ENCODE results near the gene HMGCS2. TPM values are rescaled to one million over a fixed set of nuclear protein-coding genes. Genes with fewer than 3 reads are reported as not detected.
"Not testable (repeated sequence)": the region's sequence is repeated elsewhere in the genome, so short reads cannot be mapped to it uniquely, and the experiment has no call there.

Gene HMGCS2
- total RNA-seq, 5 donors from 2014 or later (not counting 1 experiment from before 2014, with no cell fraction given), result 0.35 to 0.82 (median 0.56) TPM; not detected in 2

- H3K4me3 Mint-ChIP-seq; H3K36me3 Mint-ChIP-seq; H3K4me1 ChIP-seq (ENCODE audit: control insufficient read depth in 1 of 2, extremely low read depth in 1 of 2, insufficient read depth in 2 of 2, low read length in 2 of 2); ATAC-seq (replicated peaks in 1 of 4); DNase-seq; H3K4me3 ChIP-seq (ENCODE audit: control insufficient read depth in 1 of 2, extremely low read depth in 1 of 2, low read length in 1 of 2); H3K27ac ChIP-seq (ENCODE audit: low read length); H3K9me3 ChIP-seq; H3K36me3 ChIP-seq (ENCODE audit: control insufficient read depth in 2 of 2, extremely low read depth in 1 of 2, insufficient read depth in 1 of 2, low read length in 1 of 2); H3K4me1 Mint-ChIP-seq; H3K27me3 ChIP-seq (replicated peaks in 1 of 2; ENCODE audit: control insufficient read depth in 2 of 2, extremely low read depth in 1 of 2, insufficient read depth in 2 of 2, low read length in 1 of 2); H3K27ac Mint-ChIP-seq; CTCF ChIA-PET; POLR2A ChIA-PET: not testable (repeated sequence)
- Mint-ChIP-seq H3K9me3 (peaks cover 9 to 17% (median 11%) of the 10 kb centered on the region in 3 donors), H3K27me3 (peaks cover 12 to 28% of the 10 kb centered on the region in 2 donors)
- WGBS (ENCODE audit: insufficient coverage), result no CpG with 5 or more reads among the region's 6 CpGs
Observed at GRCh38 chr1:119706599-119706998, 62.1 kb downstream of the HMGCS2 start.

GRCh38 chr1:119703666-119704450 lies 64.8 kb downstream of the HMGCS2 start:
- no peaks in the 10 kb centered on the region for H3K36me3 ChIP-seq (ENCODE audit: control insufficient read depth in 2 of 2, extremely low read depth in 1 of 2, insufficient read depth in 1 of 2, low read length in 1 of 2)
- H3K27me3 Mint-ChIP-seq, result peaks cover 25 to 29% of the 10 kb centered on the region in 2 donors
- H3K9me3 Mint-ChIP-seq, result peaks cover 16 to 26% (median 20%) of the 10 kb centered on the region in 3 donors
- ATAC-seq (replicated peaks in 1 of 4), result no peak
- WGBS (ENCODE audit: insufficient coverage), result 30% methylated on average over 2 of the region's 6 CpGs
- no peaks in the 10 kb centered on the region for H3K4me1 Mint-ChIP-seq
- no peaks in the 10 kb centered on the region for H3K4me1 ChIP-seq (ENCODE audit: control insufficient read depth in 1 of 2, extremely low read depth in 1 of 2, insufficient read depth in 2 of 2, low read length in 2 of 2)
- no peak overlapping the region for H3K4me3 ChIP-seq (ENCODE audit: control insufficient read depth in 1 of 2, extremely low read depth in 1 of 2, low read length in 1 of 2)
- POLR2A ChIA-PET, result no interaction called here
- DNase-seq, result no peak
- H3K4me3 Mint-ChIP-seq, result no peak overlapping the region
- CTCF ChIA-PET, result no interaction called here
- no peak overlapping the region for H3K27ac ChIP-seq (ENCODE audit: low read length)
- H3K27ac Mint-ChIP-seq, result no peak overlapping the region
- no peaks in the 10 kb centered on the region for H3K36me3 Mint-ChIP-seq
- no peaks in the 10 kb centered on the region for H3K27me3 ChIP-seq (replicated peaks in 1 of 2; ENCODE audit: control insufficient read depth in 2 of 2, extremely low read depth in 1 of 2, insufficient read depth in 2 of 2, low read length in 1 of 2)
- H3K9me3 ChIP-seq, result no peaks in the 10 kb centered on the region

GRCh38 chr1:119702384-119702783 lies 66.3 kb downstream of the HMGCS2 start:
- ATAC-seq (replicated peaks in 1 of 4) (no peak), DNase-seq (no peak)
- H3K36me3 Mint-ChIP-seq, result no peaks in the 10 kb centered on the region
- 80% methylated on average over 1 of the region's 2 CpGs for WGBS (ENCODE audit: insufficient coverage)
- no peak overlapping the region for H3K4me3 ChIP-seq (ENCODE audit: control insufficient read depth in 1 of 2, extremely low read depth in 1 of 2, low read length in 1 of 2)
- H3K27me3 Mint-ChIP-seq, result peaks cover 33% of the 10 kb centered on the region in 2 donors
- H3K9me3 Mint-ChIP-seq, result peaks cover 16 to 26% (median 20%) of the 10 kb centered on the region in 3 donors
- H3K27me3 ChIP-seq (replicated peaks in 1 of 2; ENCODE audit: control insufficient read depth in 2 of 2, extremely low read depth in 1 of 2, insufficient read depth in 2 of 2, low read length in 1 of 2), result no peaks in the 10 kb centered on the region
- no peaks in the 10 kb centered on the region for H3K4me1 Mint-ChIP-seq
- H3K27ac Mint-ChIP-seq, result no peak overlapping the region
- no peak overlapping the region for H3K4me3 Mint-ChIP-seq
- no peaks in the 10 kb centered on the region for H3K9me3 ChIP-seq
- no peaks in the 10 kb centered on the region for H3K36me3 ChIP-seq (ENCODE audit: control insufficient read depth in 2 of 2, extremely low read depth in 1 of 2, insufficient read depth in 1 of 2, low read length in 1 of 2)
- ChIA-PET POLR2A (no interaction called here), CTCF (no interaction called here)
- H3K27ac ChIP-seq (ENCODE audit: low read length), result no peak overlapping the region
- no peaks in the 10 kb centered on the region for H3K4me1 ChIP-seq (ENCODE audit: control insufficient read depth in 1 of 2, extremely low read depth in 1 of 2, insufficient read depth in 2 of 2, low read length in 2 of 2)

GRCh38 chr1:119701659-119702058 lies 67.0 kb downstream of the HMGCS2 start:
- H3K9me3 ChIP-seq, result no peaks in the 10 kb centered on the region
- H3K4me3 ChIP-seq (ENCODE audit: control insufficient read depth in 1 of 2, extremely low read depth in 1 of 2, low read length in 1 of 2), result no peak overlapping the region
- DNase-seq (no peak), ATAC-seq (replicated peaks in 1 of 4) (no peak)
- no peak overlapping the region for H3K4me3 Mint-ChIP-seq
- peaks cover 16 to 23% (median 20%) of the 10 kb centered on the region in 3 donors for H3K9me3 Mint-ChIP-seq
- no peaks in the 10 kb centered on the region for H3K4me1 Mint-ChIP-seq
- peaks cover 33% of the 10 kb centered on the region in 2 donors for H3K27me3 Mint-ChIP-seq
- H3K27ac ChIP-seq (ENCODE audit: low read length), result no peak overlapping the region
- no peak overlapping the region for H3K27ac Mint-ChIP-seq
- POLR2A ChIA-PET, result no interaction called here
- no peaks in the 10 kb centered on the region for H3K36me3 ChIP-seq (ENCODE audit: control insufficient read depth in 2 of 2, extremely low read depth in 1 of 2, insufficient read depth in 1 of 2, low read length in 1 of 2)
- H3K4me1 ChIP-seq (ENCODE audit: control insufficient read depth in 1 of 2, extremely low read depth in 1 of 2, insufficient read depth in 2 of 2, low read length in 2 of 2), result no peaks in the 10 kb centered on the region
- peaks cover 0 to 5% of the 10 kb centered on the region in 2 experiments for H3K27me3 ChIP-seq (replicated peaks in 1 of 2; ENCODE audit: control insufficient read depth in 2 of 2, extremely low read depth in 1 of 2, insufficient read depth in 2 of 2, low read length in 1 of 2)
- CTCF ChIA-PET, result interaction anchor here in 1 of 2 donors (0.8 kb wide), 1 partner anchor 26 kb away, joined by 3 read pairs; no protein-coding TSS in a partner anchor
- no peaks in the 10 kb centered on the region for H3K36me3 Mint-ChIP-seq

GRCh38 chr1:119700326-119700725 lies 68.4 kb downstream of the HMGCS2 start:
- H3K9me3 ChIP-seq, result no peaks in the 10 kb centered on the region
- no peaks in the 10 kb centered on the region for H3K4me1 ChIP-seq (ENCODE audit: control insufficient read depth in 1 of 2, extremely low read depth in 1 of 2, insufficient read depth in 2 of 2, low read length in 2 of 2)
- ChIA-PET POLR2A (no interaction called here), CTCF (no interaction called here)
- ATAC-seq (replicated peaks in 1 of 4), result no peak
- Mint-ChIP-seq H3K27ac (no peak overlapping the region), H3K9me3 (peaks cover 16 to 23% (median 20%) of the 10 kb centered on the region in 3 donors), H3K27me3 (peaks cover 30 to 37% of the 10 kb centered on the region in 2 donors), H3K4me1 (no peaks in the 10 kb centered on the region), H3K4me3 (no peak overlapping the region), H3K36me3 (no peaks in the 10 kb centered on the region)
- no peaks in the 10 kb centered on the region for H3K36me3 ChIP-seq (ENCODE audit: control insufficient read depth in 2 of 2, extremely low read depth in 1 of 2, insufficient read depth in 1 of 2, low read length in 1 of 2)
- H3K27ac ChIP-seq (ENCODE audit: low read length), result no peak overlapping the region
- H3K27me3 ChIP-seq (replicated peaks in 1 of 2; ENCODE audit: control insufficient read depth in 2 of 2, extremely low read depth in 1 of 2, insufficient read depth in 2 of 2, low read length in 1 of 2), result peaks cover 0 to 5% of the 10 kb centered on the region in 2 experiments
- 17% methylated on average over 1 of the region's 2 CpGs for WGBS (ENCODE audit: insufficient coverage)
- no peak overlapping the region for H3K4me3 ChIP-seq (ENCODE audit: control insufficient read depth in 1 of 2, extremely low read depth in 1 of 2, low read length in 1 of 2)
- no peak for DNase-seq

Other genes starting within 250 kb of the HMGCS2 start
- under 1 TPM in 3 of 5 donors, not detected in 2; 0.06 to 0.16 (median 0.09) TPM for gene ZNF697, start 120.6 kb downstream of the HMGCS2 start, total RNA-seq
- gene PHGDH, start 57.0 kb downstream of the HMGCS2 start, total RNA-seq, result 10 to 100 TPM in 3 of 5 donors, 1 to 10 TPM in 2; 7.8 to 27.4 (median 14.3) TPM
- gene REG4, start 42.6 kb upstream of the HMGCS2 start, total RNA-seq, result 1 to 10 TPM; 1.6 to 7.7 (median 3.0) TPM
- not detected for gene ADAM30, start 127.6 kb upstream of the HMGCS2 start, total RNA-seq